Fibroblast of the aortic adventitia (primary cell): ENCODE results near the gene COL18A1. TPM values are rescaled to one million over a fixed set of nuclear protein-coding genes. Genes with fewer than 3 reads are reported as not detected.

Experiments used
- DNase-seq: peaks from one replicate; pipeline ENCODE4 v3.0.0-alpha.2; 2010; ENCODE audit warnings: low read depth
- H3K4me3 ChIP-seq: 2 replicates; pipeline ENCODE4 v1.5.1; 2011; ENCODE audit warnings: low read depth, mild to moderate bottlenecking, control low read depth, low read length, moderate library complexity
- CTCF ChIP-seq: IDR thresholded peaks from 2 replicates; pipeline ENCODE4 v1.5.1; 2011; ENCODE audit warnings: mild to moderate bottlenecking, low read length, control low read depth, inconsistent platforms; ENCODE audit not compliant: insufficient read depth
- total RNA-seq: library from RNA; depleted of rRNA; stranded (reverse); fragments of >200 nt; gene quantifications from 2 replicates; pipeline ENCODE4 v1.2.3, GENCODE V29; 2012; ENCODE audit warnings: low replicate concordance

COL18A1 gene
- total RNA-seq, 1 donor = 57.9 TPM

DNA sequence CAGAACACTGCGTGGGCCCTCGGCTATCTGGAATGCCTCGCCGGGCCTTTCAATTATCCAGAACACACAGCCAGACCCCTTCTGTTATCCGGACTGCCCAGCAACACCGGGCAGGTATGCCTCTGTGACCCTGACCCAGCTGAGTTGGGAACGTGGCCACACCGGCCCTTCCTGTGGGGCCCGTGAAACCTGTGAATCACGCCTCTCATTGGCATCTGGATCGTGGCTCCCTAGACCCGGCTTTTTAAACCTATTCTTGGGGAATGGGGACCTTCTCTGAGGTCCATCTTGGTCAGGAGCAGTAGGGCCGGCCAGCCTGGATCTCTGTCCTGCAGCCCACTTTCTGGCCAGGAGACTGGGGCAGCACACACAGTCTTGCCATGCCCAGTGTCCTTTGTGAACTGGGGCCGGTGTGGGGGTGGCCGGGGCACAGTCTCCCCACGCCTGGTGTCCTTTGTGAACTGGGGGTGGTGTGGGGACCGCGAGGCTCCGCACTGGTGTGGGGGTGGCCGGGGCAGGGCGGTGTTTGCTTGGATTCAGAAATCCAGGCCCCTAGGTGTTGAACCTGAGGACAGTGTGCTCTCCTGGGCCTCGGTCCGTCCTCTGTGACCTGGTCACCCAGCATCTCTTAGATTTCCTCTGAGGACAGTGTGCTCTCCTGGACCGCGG lies 11.1 kb downstream of the COL18A1 start:
- no peak overlapping the region for H3K4me3 ChIP-seq
- TF ChIP-seq CTCF = no peak
- no peak for DNase-seq

GRCh38 chr21:45416620-45417019 lies 11.7 kb downstream of the COL18A1 start:
- no peak for TF ChIP-seq CTCF
- DNase-seq = no peak
- no peak overlapping the region for H3K4me3 ChIP-seq

- DNase-seq = no peak
- no peak for TF ChIP-seq CTCF
- H3K4me3 ChIP-seq = no peak overlapping the region
Observed at GRCh38 chr21:45417256-45417950, 12.4 kb downstream of the COL18A1 start.

DNA sequence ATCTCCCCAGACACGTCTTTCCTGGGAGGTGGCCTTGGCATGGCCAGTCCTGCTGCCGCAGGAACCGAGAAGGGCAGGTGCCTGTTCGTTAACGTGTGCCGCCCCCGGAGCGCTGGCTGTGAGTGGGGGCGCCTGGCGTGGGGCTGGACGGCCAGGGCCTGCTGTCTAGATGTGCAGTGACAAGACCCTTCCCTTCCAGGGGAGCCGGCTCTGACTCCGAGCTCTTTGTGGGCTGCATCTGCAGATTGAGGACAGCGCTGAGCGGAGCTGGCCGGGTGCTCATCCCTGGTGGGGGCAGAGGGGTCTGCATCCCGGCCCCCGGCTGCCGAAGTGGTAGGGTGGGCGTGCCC lies 13.0 kb downstream of the COL18A1 start:
- TF ChIP-seq CTCF = no peak
- no peak overlapping the region for H3K4me3 ChIP-seq
- no peak for DNase-seq

DNA sequence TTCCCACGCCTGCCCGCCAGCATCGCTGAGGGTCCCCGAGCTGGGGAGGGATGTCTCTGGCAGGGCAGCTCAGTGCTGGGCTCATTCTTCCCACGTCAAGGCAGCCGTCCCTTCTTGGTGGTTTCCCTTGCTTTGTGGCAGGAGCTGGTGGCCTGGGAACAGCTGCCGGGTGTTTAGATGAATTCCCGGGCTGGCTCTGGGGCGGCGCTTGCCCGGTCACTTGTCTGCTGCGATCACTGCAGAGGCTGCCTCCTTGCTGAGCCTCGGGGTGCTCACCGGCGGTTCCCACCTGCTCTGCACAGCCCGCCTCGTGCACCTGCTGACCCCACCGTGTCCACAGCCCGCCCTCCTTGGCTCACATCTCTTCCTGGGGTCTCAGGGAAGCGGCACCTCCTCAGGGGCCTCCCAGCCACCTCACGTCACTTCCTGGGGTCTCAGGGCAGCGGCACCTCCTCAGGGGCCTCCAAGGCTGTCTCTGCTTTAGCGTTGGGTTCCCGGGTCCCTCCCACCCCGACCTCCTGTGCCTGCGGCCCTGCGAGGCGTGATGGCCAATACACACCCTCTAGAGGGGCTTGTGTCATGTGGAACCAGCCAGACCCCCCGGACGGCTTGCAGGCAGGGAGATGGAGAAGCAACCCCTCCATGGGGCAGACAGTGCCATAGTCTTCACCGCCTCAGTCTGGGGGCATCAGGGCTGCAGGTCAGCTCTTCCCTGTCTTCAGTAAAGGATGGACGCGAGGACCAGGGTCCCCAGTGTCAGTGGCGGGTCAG lies 13.5 kb downstream of the COL18A1 start:
- no peak overlapping the region for H3K4me3 ChIP-seq
- DNase-seq = no peak
- no peak for TF ChIP-seq CTCF

- no peak for DNase-seq
- H3K4me3 ChIP-seq = no peak overlapping the region
- TF ChIP-seq CTCF = no peak
Observed at GRCh38 chr21:45419162-45419561, 14.2 kb downstream of the COL18A1 start.
